ENCODE data around the gene MAOA.

- TF ChIP-seq CTCF (conservative IDR thresholded peaks at IDR 0.05 in 1 of 2, IDR thresholded peaks at IDR 0.05 in 1 of 2; ENCODE audit: extremely low read depth in 1 of 2, insufficient read depth in 1 of 2, low read depth in 1 of 2, low read length in 2 of 2) (no peak), EZH2 (IDR thresholded peaks at IDR 0.05; ENCODE audit: borderline replicate concordance, low read length) (no peak)
These were observed 8.2 kb downstream of the MAOA start for GRCh38 chrX:43664258-43664657.
